Measurements from ENCODE around the gene GLCCI1. TPM values are rescaled to one million over a fixed set of nuclear protein-coding genes. Genes with fewer than 3 reads are reported as not detected.

GLCCI1 gene
- total and polyA plus RNA-seq, 2 of the 13 experiments (the other 11 are each of a cell fraction or from before 2014, with no cell fraction given), result 1.3 to 1.7 TPM

- no peak for TF ChIP-seq ZNF574 (CRISPR knock-in tag; IDR thresholded peaks at IDR 0.05)
- no peak for TF ChIP-seq SOX13 (IDR thresholded peaks at IDR 0.05)
- TF ChIP-seq SOX13 (CRISPR knock-in tag; conservative IDR thresholded peaks at IDR 0.05 in 1 of 2, IDR thresholded peaks at IDR 0.05 in 1 of 2), result peak in 1 of 2 experiments; percentile 89; a peak in 2 of 4 replicates
- TF ChIP-seq ZNF644 (CRISPR knock-in tag; IDR thresholded peaks at IDR 0.05; ENCODE audit: low read depth), result no peak
- TF ChIP-seq ARHGAP35 (CRISPR knock-in tag; IDR thresholded peaks at IDR 0.05; ENCODE audit: borderline replicate concordance), result no peak
- TF ChIP-seq SAFB2 (CRISPR knock-in tag; IDR thresholded peaks at IDR 0.05; ENCODE audit: borderline replicate concordance, low read depth), result no peak
- no peak for TF ChIP-seq GATA4 (IDR thresholded peaks at IDR 0.05; ENCODE audit: borderline replicate concordance, low read depth)
These were observed 45.8 kb upstream of the GLCCI1 start (continued) for GRCh38 chr7:7922684-7923385.

GRCh38 chr7:7923818-7924217 is 44.8 kb upstream of the GLCCI1 start:
- in situ Hi-C loops (cut with HindIII; ENCODE audit: extremely low pct_ligation_motif_present, low pct_unique_long_range_greater_than_20kb) (no loop called here), intact Hi-C loops (cut with micrococcal nuclease; ENCODE audit: unreplicated experiment) (no loop called here)
- Histone ChIP-seq H3K4me1 (ENCODE audit: insufficient read depth, low read length) (peaks cover 22% of the 10 kb centered on the region), H2AFZ (ENCODE audit: low read length) (no peak overlapping the region), H4K20me1 (ENCODE audit: insufficient read depth, low read length) (no peaks in the 10 kb centered on the region), H3K4me2 (ENCODE audit: low read depth, low read length) (no peak overlapping the region), H3K36me3 (replicated peaks in 1 of 2; ENCODE audit: control insufficient read depth in 1 of 2, insufficient read depth in 2 of 2, low read length in 2 of 2) (no peaks in the 10 kb centered on the region), H3K27ac (ENCODE audit: extremely low read length, insufficient read depth, low read length) (no peak overlapping the region), H3K9ac (ENCODE audit: insufficient read depth, low read depth, low read length) (no peak overlapping the region), H3K27me3 (ENCODE audit: control insufficient read depth in 1 of 2, insufficient read depth in 2 of 2, low read length in 2 of 2) (no peaks in the 10 kb centered on the region), H3K9me3 (ENCODE audit: low read length) (no peaks in the 10 kb centered on the region), H3K4me3 (replicated peaks in 1 of 3; ENCODE audit: insufficient read depth in 1 of 3, low read depth in 2 of 3, low read length in 3 of 3) (no peak overlapping the region), H3K79me2 (ENCODE audit: insufficient read depth, low read length) (no peaks in the 10 kb centered on the region)
- ChIA-PET POLR2A (no interaction called here), CTCF (ENCODE audit: low intra/inter-chr PET ratio, low total read pairs) (no interaction called here)
- no peak for FAIRE-seq
- no peak for ATAC-seq
- 28% methylated on average over 1 of the region's 1 CpG for WGBS (ENCODE audit: low lambda C conversion rate)
- no peak for DNase-seq (ENCODE audit: low spot score)
- no TSS peak for BruUV-seq (replicated peaks)
- TF ChIP-seq SRSF1 (optimal IDR thresholded peaks at IDR 0.05; ENCODE audit: low read depth, low read length) (no peak), THAP7 (CRISPR knock-in tag; IDR thresholded peaks at IDR 0.05) (no peak), PRMT3 (CRISPR knock-in tag; IDR thresholded peaks at IDR 0.05; ENCODE audit: borderline replicate concordance, low read depth) (no peak), POLR2AphosphoS5 (IDR thresholded peaks at IDR 0.05; ENCODE audit: low read depth, low read length) (no peak), ZNF552 (CRISPR knock-in tag; IDR thresholded peaks at IDR 0.05; ENCODE audit: borderline replicate concordance) (no peak), ZZZ3 (CRISPR knock-in tag; IDR thresholded peaks at IDR 0.05; ENCODE audit: borderline replicate concordance) (no peak), ZNF33A (CRISPR knock-in tag; IDR thresholded peaks at IDR 0.05; ENCODE audit: borderline replicate concordance) (no peak), CBFB (CRISPR knock-in tag; IDR thresholded peaks at IDR 0.05) (no peak), ZFP37 (CRISPR knock-in tag; IDR thresholded peaks at IDR 0.05; ENCODE audit: borderline replicate concordance) (no peak), FOSL1 (CRISPR knock-in tag; IDR thresholded peaks at IDR 0.05; ENCODE audit: borderline replicate concordance) (no peak), ZNF329 (CRISPR knock-in tag; IDR thresholded peaks at IDR 0.05; ENCODE audit: low read depth) (no peak), GTF2F1 (IDR thresholded peaks at IDR 0.05; ENCODE audit: low read length) (no peak), PAWR (CRISPR knock-in tag; IDR thresholded peaks at IDR 0.05; ENCODE audit: borderline replicate concordance) (no peak), MAX (IDR thresholded peaks at IDR 0.05) (no peak), CEBPB (IDR thresholded peaks at IDR 0.05; ENCODE audit: borderline replicate concordance, low read depth, low read length) (no peak)
